Measurements from ENCODE around the gene PPM1E.

Gene PPM1E

DNA sequence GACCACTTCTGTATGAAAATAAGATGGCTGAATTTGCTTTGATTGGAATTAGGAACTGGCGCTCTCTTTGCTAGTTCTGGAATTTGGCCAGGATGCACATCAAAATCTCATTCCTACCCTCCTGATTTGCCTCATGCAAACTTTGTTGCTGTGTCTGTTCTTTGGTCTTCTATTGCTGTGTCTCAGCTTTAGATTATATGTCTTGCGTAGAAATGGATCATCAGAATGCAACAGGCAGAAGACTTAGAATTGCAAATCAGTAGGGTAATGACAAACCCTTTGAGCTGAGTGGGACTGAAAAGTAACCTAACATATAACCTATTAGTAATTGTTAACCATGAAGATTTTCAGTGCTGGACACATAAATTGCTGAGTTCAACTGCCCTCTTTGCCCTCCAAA lies 33.0 kb upstream of the PPM1E start:
- no peak for TF ChIP-seq POLR2AphosphoS5 (IDR thresholded peaks at IDR 0.05; ENCODE audit: low read depth, low read length)
- no peak for TF ChIP-seq FOXP2 (optimal IDR thresholded peaks at IDR 0.05; ENCODE audit: borderline replicate concordance, extremely low read depth, extremely low read length, insufficient read depth)
- no peak for TF ChIP-seq TAF1 (IDR thresholded peaks at IDR 0.05; ENCODE audit: borderline replicate concordance, insufficient read depth, low read length)
- TF ChIP-seq REST (IDR thresholded peaks at IDR 0.05; ENCODE audit: insufficient read depth in 1 of 2, low read depth in 2 of 2, low read length in 2 of 2) = no peak
- no peak for TF ChIP-seq SIN3A (IDR thresholded peaks at IDR 0.05; ENCODE audit: borderline replicate concordance, insufficient read depth, low read length)

DNA sequence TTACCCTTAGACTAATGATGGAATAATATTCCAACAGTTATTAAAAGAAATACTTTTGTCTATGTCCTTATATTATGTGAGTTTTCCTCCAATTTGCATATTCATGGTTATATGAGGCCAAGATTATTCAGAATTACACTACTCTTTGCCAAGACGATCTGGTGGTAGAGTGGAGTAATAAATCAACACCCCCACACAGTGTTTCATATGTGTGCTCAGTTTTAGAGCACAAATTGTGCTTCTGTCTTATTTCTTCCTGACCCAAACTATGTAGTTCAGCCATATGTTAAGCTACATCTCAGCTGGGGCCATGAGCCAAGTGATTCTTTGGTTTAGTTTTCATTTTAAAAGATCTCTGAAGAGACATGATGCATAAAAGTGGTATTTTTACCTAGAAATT lies 26.9 kb upstream of the PPM1E start:
- TF ChIP-seq TAF1 (IDR thresholded peaks at IDR 0.05; ENCODE audit: borderline replicate concordance, insufficient read depth, low read length) = no peak
- TF ChIP-seq REST (IDR thresholded peaks at IDR 0.05; ENCODE audit: insufficient read depth in 1 of 2, low read depth in 2 of 2, low read length in 2 of 2) = no peak
- TF ChIP-seq SIN3A (IDR thresholded peaks at IDR 0.05; ENCODE audit: borderline replicate concordance, insufficient read depth, low read length) = no peak
- no peak for TF ChIP-seq POLR2AphosphoS5 (IDR thresholded peaks at IDR 0.05; ENCODE audit: low read depth, low read length)
- no peak for TF ChIP-seq FOXP2 (optimal IDR thresholded peaks at IDR 0.05; ENCODE audit: borderline replicate concordance, extremely low read depth, extremely low read length, insufficient read depth)

- TF ChIP-seq REST (IDR thresholded peaks at IDR 0.05; ENCODE audit: insufficient read depth in 1 of 2, low read depth in 2 of 2, low read length in 2 of 2) (no peak), FOXP2 (optimal IDR thresholded peaks at IDR 0.05; ENCODE audit: borderline replicate concordance, extremely low read depth, extremely low read length, insufficient read depth) (no peak), SIN3A (IDR thresholded peaks at IDR 0.05; ENCODE audit: borderline replicate concordance, insufficient read depth, low read length) (no peak), POLR2AphosphoS5 (IDR thresholded peaks at IDR 0.05; ENCODE audit: low read depth, low read length) (no peak), TAF1 (IDR thresholded peaks at IDR 0.05; ENCODE audit: borderline replicate concordance, insufficient read depth, low read length) (no peak)
These were observed 24.7 kb upstream of the PPM1E start for GRCh38 chr17:58730937-58731336.

DNA sequence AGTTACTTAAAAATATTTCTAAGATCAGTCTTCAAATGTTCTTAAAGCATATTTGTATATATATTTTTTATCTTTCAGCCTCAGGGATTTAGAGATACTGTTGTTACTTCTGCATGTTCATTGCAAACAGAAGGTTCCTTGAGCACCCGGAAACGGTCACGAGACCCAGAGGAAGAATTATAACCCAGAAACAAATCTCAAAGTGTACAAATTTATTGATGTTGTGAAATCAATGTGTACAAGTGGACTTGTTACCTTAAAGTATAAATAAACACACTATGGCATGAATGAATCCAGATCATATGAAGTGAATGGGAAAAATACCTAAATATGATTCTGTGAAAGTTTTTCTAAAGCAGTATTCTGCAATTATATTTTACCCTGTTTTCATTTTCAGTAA lies 21.6 kb upstream of the PPM1E start:
- TF ChIP-seq FOXP2 (optimal IDR thresholded peaks at IDR 0.05; ENCODE audit: borderline replicate concordance, extremely low read depth, extremely low read length, insufficient read depth) (no peak), SIN3A (IDR thresholded peaks at IDR 0.05; ENCODE audit: borderline replicate concordance, insufficient read depth, low read length) (no peak), TAF1 (IDR thresholded peaks at IDR 0.05; ENCODE audit: borderline replicate concordance, insufficient read depth, low read length) (no peak), REST (IDR thresholded peaks at IDR 0.05; ENCODE audit: insufficient read depth in 1 of 2, low read depth in 2 of 2, low read length in 2 of 2) (no peak), POLR2AphosphoS5 (IDR thresholded peaks at IDR 0.05; ENCODE audit: low read depth, low read length) (no peak)

GRCh38 chr17:58734811-58735210 lies 20.8 kb upstream of the PPM1E start:
- TF ChIP-seq REST (IDR thresholded peaks at IDR 0.05; ENCODE audit: insufficient read depth in 1 of 2, low read depth in 2 of 2, low read length in 2 of 2) (no peak), SIN3A (IDR thresholded peaks at IDR 0.05; ENCODE audit: borderline replicate concordance, insufficient read depth, low read length) (no peak), FOXP2 (optimal IDR thresholded peaks at IDR 0.05; ENCODE audit: borderline replicate concordance, extremely low read depth, extremely low read length, insufficient read depth) (no peak), POLR2AphosphoS5 (IDR thresholded peaks at IDR 0.05; ENCODE audit: low read depth, low read length) (no peak), TAF1 (IDR thresholded peaks at IDR 0.05; ENCODE audit: borderline replicate concordance, insufficient read depth, low read length) (no peak)
